Nephron (organoid): ENCODE measurements around the gene CCDC169.
A peak's percentile ranks its signal among the peaks of the same experiment; 100 is the strongest.
"Not testable (repeated sequence)": the region's sequence is repeated elsewhere in the genome, so short reads cannot be mapped to it uniquely, and the experiment has no call there.

Experiments
- H3K27ac Mint-ChIP-seq, 3 experiments: 2 replicates each; pipeline ENCODE4 v1.8.0; 2020; ENCODE audit warnings: mixed read lengths in 3 of 3, mild to moderate bottlenecking in 2 of 3, moderate library complexity in 1 of 3
- H3K27me3 Mint-ChIP-seq: 2 replicates; pipeline ENCODE4 v1.8.0; 2021; ENCODE audit warnings: low read depth, mild to moderate bottlenecking, moderate library complexity, mixed read lengths
- H3K36me3 Mint-ChIP-seq: 2 replicates; pipeline ENCODE4 v1.8.0; 2020; ENCODE audit warnings: low read depth, mixed read lengths
- H3K4me1 Mint-ChIP-seq: 2 replicates; pipeline ENCODE4 v1.8.0; 2020; ENCODE audit warnings: mixed read lengths
- H3K4me3 Mint-ChIP-seq, 3 experiments: 2 replicates each; pipeline ENCODE4 v1.8.0; 2020; ENCODE audit warnings: mild to moderate bottlenecking in 3 of 3, mixed read lengths in 3 of 3, moderate library complexity in 2 of 3
- H3K9me3 Mint-ChIP-seq: 2 replicates; pipeline ENCODE4 v1.8.0; 2020; ENCODE audit warnings: mixed read lengths
- TF ChIP-seq, protein P1 (sequence below), 3 experiments: fragments of 200-600 bp; sonication (generic); IDR thresholded peaks; one replicate each; pipeline ENCODE4 v1.5.0; 2021; ENCODE audit warnings: antibody characterized with exemption in 3 of 3; ENCODE audit not compliant: unreplicated experiment in 3 of 3

CCDC169 gene

DNA sequence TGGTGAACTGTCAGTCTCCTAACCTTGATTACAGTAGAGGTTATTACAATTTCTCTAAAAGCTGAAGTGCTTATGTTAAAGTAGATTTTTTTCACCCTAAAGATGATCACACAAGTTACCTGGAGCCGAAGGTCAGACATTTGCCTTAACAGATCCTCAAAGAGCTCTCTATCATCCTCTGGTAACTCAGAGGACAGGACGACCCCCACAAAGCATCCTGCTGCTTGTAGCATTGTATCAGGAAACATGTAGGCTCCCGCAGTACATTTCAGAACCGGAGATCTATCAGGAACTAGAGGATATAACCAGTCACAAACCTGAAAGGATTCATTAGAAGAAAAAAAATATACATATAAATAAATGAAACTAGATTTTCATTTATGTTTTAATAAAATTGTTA is 33.7 kb upstream of the CCDC169 start:
- TF ChIP-seq, protein P1, sequence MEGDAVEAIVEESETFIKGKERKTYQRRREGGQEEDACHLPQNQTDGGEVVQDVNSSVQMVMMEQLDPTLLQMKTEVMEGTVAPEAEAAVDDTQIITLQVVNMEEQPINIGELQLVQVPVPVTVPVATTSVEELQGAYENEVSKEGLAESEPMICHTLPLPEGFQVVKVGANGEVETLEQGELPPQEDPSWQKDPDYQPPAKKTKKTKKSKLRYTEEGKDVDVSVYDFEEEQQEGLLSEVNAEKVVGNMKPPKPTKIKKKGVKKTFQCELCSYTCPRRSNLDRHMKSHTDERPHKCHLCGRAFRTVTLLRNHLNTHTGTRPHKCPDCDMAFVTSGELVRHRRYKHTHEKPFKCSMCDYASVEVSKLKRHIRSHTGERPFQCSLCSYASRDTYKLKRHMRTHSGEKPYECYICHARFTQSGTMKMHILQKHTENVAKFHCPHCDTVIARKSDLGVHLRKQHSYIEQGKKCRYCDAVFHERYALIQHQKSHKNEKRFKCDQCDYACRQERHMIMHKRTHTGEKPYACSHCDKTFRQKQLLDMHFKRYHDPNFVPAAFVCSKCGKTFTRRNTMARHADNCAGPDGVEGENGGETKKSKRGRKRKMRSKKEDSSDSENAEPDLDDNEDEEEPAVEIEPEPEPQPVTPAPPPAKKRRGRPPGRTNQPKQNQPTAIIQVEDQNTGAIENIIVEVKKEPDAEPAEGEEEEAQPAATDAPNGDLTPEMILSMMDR (IDR thresholded peaks at IDR 0.05; ENCODE audit: unreplicated experiment in 3 of 3), result no peak
- Mint-ChIP-seq H3K9me3 (no peaks in the 10 kb centered on the region), H3K4me1 (peaks cover 27% of the 10 kb centered on the region), H3K27me3 (no peaks in the 10 kb centered on the region), H3K4me3 (no peak overlapping the region), H3K36me3 (peaks cover 46% of the 10 kb centered on the region), H3K27ac (peak overlapping the region in 1 of 3 experiments; percentile 68)

DNA sequence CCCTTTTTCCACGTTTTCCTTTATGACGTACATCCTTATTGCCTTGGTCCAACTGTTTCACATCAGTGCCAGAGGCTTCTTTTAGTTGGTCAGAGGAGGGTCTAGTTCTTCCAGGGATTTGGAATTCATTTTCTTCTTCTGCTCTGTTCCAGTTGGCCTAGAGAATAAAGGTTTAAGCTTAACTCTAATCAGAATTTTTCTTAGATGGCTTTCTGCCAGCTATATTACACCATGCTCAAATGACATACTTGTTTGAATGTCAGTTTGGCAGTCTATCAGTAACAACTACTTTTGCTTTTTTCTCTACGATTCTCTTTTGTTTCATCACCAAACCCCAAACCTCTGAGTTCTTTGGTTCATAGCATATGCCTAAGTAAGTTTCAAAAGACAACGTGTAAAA is 31.7 kb upstream of the CCDC169 start:
- peaks cover 56% of the 10 kb centered on the region for H3K36me3 Mint-ChIP-seq
- peaks cover 30% of the 10 kb centered on the region for H3K4me1 Mint-ChIP-seq
- TF ChIP-seq, protein P1 (IDR thresholded peaks at IDR 0.05; ENCODE audit: unreplicated experiment in 3 of 3), result no peak
- no peaks in the 10 kb centered on the region for H3K27me3 Mint-ChIP-seq
- H3K4me3 Mint-ChIP-seq, result no peak overlapping the region
- no peak overlapping the region for H3K27ac Mint-ChIP-seq
- no peaks in the 10 kb centered on the region for H3K9me3 Mint-ChIP-seq

DNA sequence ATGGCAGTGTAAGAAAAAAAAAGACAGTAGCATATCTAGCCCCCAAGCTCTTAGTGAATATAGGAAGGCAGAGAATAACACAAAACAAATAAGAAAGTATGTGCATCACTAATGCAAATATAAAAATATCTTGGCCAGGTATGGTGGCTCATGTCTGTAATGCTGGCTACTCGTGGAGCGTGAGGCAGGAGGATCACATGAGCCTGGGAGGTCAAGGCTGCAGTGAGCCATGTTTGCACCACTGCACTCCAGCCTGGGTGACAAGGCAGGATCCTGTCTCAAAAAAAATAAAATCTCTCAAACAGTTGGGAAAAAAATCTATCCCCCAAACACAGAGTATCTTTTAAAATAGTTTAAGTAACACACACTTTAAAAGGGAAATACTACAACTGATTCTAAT is 31.2 kb upstream of the CCDC169 start:
- peaks cover 57% of the 10 kb centered on the region for H3K36me3 Mint-ChIP-seq
- TF ChIP-seq, protein P1 (IDR thresholded peaks at IDR 0.05; ENCODE audit: unreplicated experiment in 3 of 3), result no peak
- H3K27me3 Mint-ChIP-seq, result no peaks in the 10 kb centered on the region
- H3K4me3 Mint-ChIP-seq, result no peak overlapping the region
- peaks cover 28% of the 10 kb centered on the region for H3K4me1 Mint-ChIP-seq
- H3K27ac Mint-ChIP-seq, result no peak overlapping the region
- H3K9me3 Mint-ChIP-seq, result no peaks in the 10 kb centered on the region

DNA sequence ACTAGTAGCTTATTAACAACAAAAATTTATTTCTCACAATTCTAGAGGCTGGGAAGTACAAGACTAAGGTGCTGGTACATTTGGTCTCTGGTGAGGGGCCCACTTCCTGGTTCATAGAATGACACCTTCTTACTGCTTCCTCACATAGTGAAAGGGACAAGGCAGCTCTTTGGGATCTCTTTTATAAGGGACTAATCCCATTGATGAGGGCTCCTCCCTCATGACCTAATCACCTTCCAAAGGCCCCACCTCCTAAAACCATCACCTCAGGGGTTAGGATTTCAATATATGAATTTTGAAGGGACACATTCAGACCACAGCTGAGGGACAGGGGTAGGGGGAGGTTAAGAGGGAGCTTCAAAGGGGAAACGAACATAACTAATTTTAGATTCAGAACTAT is 28.3 kb upstream of the CCDC169 start:
- H3K36me3 Mint-ChIP-seq, result peaks cover 76% of the 10 kb centered on the region
- H3K27me3 Mint-ChIP-seq, result no peaks in the 10 kb centered on the region
- peaks cover 24% of the 10 kb centered on the region for H3K4me1 Mint-ChIP-seq
- no peak overlapping the region for H3K27ac Mint-ChIP-seq
- no peaks in the 10 kb centered on the region for H3K9me3 Mint-ChIP-seq
- TF ChIP-seq, protein P1 (IDR thresholded peaks at IDR 0.05; ENCODE audit: unreplicated experiment in 3 of 3), result no peak
- H3K4me3 Mint-ChIP-seq, result no peak overlapping the region

DNA sequence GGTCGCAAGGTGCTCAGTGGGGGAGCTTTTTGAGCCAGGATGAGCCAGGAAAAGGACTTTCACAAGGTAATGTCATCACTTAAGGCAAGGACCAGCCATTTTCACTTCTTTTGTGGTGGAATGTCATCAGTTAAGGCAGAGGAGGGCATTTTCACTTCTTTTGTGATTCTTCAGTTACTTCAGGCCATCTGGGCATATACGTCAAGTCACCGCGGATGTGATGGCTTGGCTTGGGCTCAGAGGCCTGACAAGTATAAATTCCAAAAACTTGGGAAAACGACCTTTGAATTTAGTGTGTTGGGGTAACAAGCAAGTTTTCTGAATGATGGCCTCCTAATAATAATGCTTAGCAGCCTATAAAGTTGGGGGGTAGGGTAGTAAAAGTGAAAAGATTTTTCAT is 27.3 kb upstream of the CCDC169 start:
- not testable (repeated sequence) for H3K9me3 Mint-ChIP-seq, H3K27ac Mint-ChIP-seq, H3K4me3 Mint-ChIP-seq, H3K27me3 Mint-ChIP-seq
- Mint-ChIP-seq H3K36me3 (peaks cover 76% of the 10 kb centered on the region), H3K4me1 (peaks cover 21% of the 10 kb centered on the region)

DNA sequence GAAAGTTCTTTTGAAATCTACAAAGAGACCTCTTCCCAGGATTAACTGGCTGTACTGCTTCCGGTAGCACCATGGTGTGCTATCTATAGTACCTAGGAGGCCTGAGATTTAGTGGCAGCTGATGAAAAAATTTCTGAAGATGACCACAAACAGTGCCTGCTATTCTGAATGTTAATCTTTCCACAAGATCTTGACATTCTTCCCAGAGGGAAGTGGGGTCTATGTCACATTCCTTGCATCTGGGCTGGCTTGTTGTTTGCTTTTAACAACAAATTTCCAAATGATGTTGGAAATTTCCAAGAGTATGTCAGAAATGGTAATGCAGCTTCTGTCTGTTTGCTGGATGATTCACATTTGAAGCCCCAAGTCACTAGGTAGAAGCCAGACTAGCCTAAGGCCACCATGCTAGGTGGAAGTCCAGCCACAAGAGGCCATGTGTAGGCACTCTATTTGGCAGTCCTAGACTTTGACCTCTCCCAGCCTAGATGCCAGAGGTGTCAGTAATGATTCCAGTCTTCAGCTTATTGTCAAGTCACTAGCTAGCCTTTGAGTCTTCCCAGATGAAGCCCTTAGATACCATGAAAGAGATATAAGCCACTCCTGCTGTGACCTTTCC is 26.4 kb upstream of the CCDC169 start:
- peaks cover 78% of the 10 kb centered on the region for H3K36me3 Mint-ChIP-seq
- no peak overlapping the region for H3K4me3 Mint-ChIP-seq
- H3K27ac Mint-ChIP-seq, result no peak overlapping the region
- H3K9me3 Mint-ChIP-seq, result no peaks in the 10 kb centered on the region
- TF ChIP-seq, protein P1 (IDR thresholded peaks at IDR 0.05; ENCODE audit: unreplicated experiment in 3 of 3), result no peak
- H3K4me1 Mint-ChIP-seq, result peaks cover 16% of the 10 kb centered on the region
- H3K27me3 Mint-ChIP-seq, result no peaks in the 10 kb centered on the region
